Keratinocyte (primary cell): Measurements from ENCODE around the gene CFAP57.

Source experiments
- EZH2 ChIP-seq: IDR thresholded peaks from one replicate; pipeline ENCODE4 v1.6.1; 2012; ENCODE audit warnings: inconsistent platforms, mild to moderate bottlenecking, low read length, moderate library complexity
- TF ChIP-seq, protein P1 (sequence below), 3 experiments: IDR thresholded peaks in 1 of 3; conservative IDR thresholded peaks in 1 of 3; optimal IDR thresholded peaks in 1 of 3; 2 replicates in 2 of 3; 3 replicates in 1 of 3; pipeline versions ENCODE3 to v1.5.1; 2011; ENCODE audit warnings: low read length in 3 of 3, mild to moderate bottlenecking in 3 of 3, moderate library complexity in 2 of 3, control low read depth in 1 of 3, inconsistent platforms in 1 of 3; ENCODE audit not compliant: insufficient read depth in 2 of 3; ENCODE audit errors: extremely low read depth in 1 of 3

DNA sequence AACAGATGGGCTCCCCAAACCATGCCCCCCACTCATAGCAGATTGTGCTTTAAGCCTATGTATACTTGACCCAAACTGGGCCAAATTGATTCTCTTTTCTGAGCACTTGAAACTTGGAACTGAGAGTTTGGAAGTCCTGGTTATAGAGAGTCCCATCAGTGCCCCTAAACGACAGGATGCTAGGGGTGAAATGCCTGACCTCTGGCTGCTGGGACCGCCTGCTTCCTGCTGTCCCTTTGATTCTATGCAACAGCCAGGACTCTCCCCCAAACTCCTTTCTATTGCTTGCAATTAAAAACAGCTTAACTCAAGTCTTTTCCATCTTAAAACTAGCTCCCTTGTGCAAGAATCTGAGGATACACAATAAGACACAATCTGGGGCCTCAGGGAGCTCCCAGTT lies 108.6 kb downstream of the CFAP57 start:
- TF ChIP-seq, protein P1, sequence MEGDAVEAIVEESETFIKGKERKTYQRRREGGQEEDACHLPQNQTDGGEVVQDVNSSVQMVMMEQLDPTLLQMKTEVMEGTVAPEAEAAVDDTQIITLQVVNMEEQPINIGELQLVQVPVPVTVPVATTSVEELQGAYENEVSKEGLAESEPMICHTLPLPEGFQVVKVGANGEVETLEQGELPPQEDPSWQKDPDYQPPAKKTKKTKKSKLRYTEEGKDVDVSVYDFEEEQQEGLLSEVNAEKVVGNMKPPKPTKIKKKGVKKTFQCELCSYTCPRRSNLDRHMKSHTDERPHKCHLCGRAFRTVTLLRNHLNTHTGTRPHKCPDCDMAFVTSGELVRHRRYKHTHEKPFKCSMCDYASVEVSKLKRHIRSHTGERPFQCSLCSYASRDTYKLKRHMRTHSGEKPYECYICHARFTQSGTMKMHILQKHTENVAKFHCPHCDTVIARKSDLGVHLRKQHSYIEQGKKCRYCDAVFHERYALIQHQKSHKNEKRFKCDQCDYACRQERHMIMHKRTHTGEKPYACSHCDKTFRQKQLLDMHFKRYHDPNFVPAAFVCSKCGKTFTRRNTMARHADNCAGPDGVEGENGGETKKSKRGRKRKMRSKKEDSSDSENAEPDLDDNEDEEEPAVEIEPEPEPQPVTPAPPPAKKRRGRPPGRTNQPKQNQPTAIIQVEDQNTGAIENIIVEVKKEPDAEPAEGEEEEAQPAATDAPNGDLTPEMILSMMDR (optimal IDR thresholded peaks at IDR 0.05 in 1 of 3, IDR thresholded peaks at IDR 0.05 in 1 of 3, conservative IDR thresholded peaks at IDR 0.05 in 1 of 3; ENCODE audit: extremely low read depth in 1 of 3, insufficient read depth in 2 of 3, low read length in 3 of 3), result no peak
- TF ChIP-seq EZH2, result no peak
